SK-N-MC (cell line): ENCODE results near the gene ZBTB7B.

Source experiments
- EZH2 ChIP-seq: fragments of 200-600 bp; sonication (generic); IDR thresholded peaks from one replicate; pipeline ENCODE4 v1.6.1; 2017; ENCODE audit warnings: antibody characterized with exemption
- FOXP2 ChIP-seq: optimal IDR thresholded peaks from 2 replicates; pipeline ENCODE3; 2011; ENCODE audit warnings: mild to moderate bottlenecking, moderate library complexity; ENCODE audit not compliant: insufficient read depth; ENCODE audit errors: extremely low read length, control extremely low read depth
- POLR2AphosphoS5 ChIP-seq: IDR thresholded peaks from 2 replicates; pipeline ENCODE4 v1.6.1; 2012; ENCODE audit warnings: mild to moderate bottlenecking, low read depth, low read length, borderline replicate concordance

DNA sequence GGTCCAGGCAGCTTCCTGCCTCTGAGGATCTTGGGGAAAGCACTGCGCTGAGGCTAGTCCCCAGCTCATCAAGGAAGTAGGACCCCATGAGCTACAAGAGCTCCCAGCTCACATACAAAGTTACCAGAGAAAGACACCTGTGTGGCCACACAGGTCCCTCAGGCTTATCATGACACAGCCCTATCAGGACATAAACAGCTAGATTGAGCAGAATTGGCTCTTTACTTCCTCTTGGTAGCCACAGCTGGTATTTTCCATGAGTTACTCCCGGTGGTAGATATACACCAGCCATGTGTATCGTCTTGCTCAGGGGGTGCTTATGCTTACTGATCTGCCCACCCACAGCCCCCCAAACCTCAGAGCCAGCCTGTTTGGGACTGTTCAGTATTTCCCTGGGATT is 8.0 kb upstream of the ZBTB7B start:
- no peak for TF ChIP-seq POLR2AphosphoS5
- TF ChIP-seq EZH2, result no peak
- TF ChIP-seq FOXP2, result no peak
